Naive thymus-derived CD8-positive, alpha-beta T cell (primary cell): ENCODE results near the gene NOP14. TPM values are rescaled to one million over a fixed set of nuclear protein-coding genes. Genes with fewer than 3 reads are reported as not detected.
A peak's percentile ranks its signal among the peaks of the same experiment; 100 is the strongest.
"Not testable (repeated sequence)": the region's sequence is repeated elsewhere in the genome, so short reads cannot be mapped to it uniquely, and the experiment has no call there.

Source experiments
- ATAC-seq, 2 donors: fragments of 150-1000 bp; cut with Tn5 transposase in 1 of 2; sonication (Bioruptor Pico), chemical (Tn5 transposase) in 1 of 2; 1 replicate in 1 of 2; 2 replicates in 1 of 2; pipeline ENCODE4 v1.10.0; 2021; ENCODE audit warnings: mild to moderate bottlenecking in 2 of 2, moderate library complexity in 2 of 2
- POLR2A ChIA-PET: fragments of 350-600 bp; sonication (Branson Sonifier 250); formaldehyde crosslinking; loops from one replicate; lab custom pipeline; 2021; ENCODE audit warnings: antibody characterized with exemption; lab: Charles Lee
- DNase-seq, 10 donors: peaks; one replicate each; pipeline versions ENCODE4 v3.0.0 to v3.0.0-alpha.2; 2020 to 2022
- H3K27ac Mint-ChIP-seq, 10 donors: one replicate each; pipeline ENCODE4 v1.8.0; 2020 to 2022; ENCODE audit warnings: mild to moderate bottlenecking in 10 of 10, mixed read lengths in 10 of 10, moderate library complexity in 4 of 10, inconsistent platforms in 1 of 10
- H3K27me3 Mint-ChIP-seq, 5 donors: one replicate each; pipeline ENCODE4 v1.8.0; 2021 to 2022; ENCODE audit warnings: mixed read lengths in 5 of 5
- H3K36me3 Mint-ChIP-seq, 3 donors: one replicate each; pipeline ENCODE4 v1.8.0; 2020 to 2022; ENCODE audit warnings: mixed read lengths in 3 of 3, mild to moderate bottlenecking in 2 of 3, inconsistent platforms in 1 of 3
- H3K4me1 Mint-ChIP-seq, 4 donors: one replicate each; pipeline ENCODE4 v1.8.0; 2021 to 2022; ENCODE audit warnings: mixed read lengths in 4 of 4
- H3K4me3 Mint-ChIP-seq, 10 donors: one replicate each; pipeline ENCODE4 v1.8.0; 2020 to 2022; ENCODE audit warnings: mild to moderate bottlenecking in 10 of 10, mixed read lengths in 10 of 10, moderate library complexity in 6 of 10, inconsistent platforms in 1 of 10
- H3K9me3 Mint-ChIP-seq, 9 donors: one replicate each; pipeline ENCODE4 v1.8.0; 2020 to 2022; ENCODE audit warnings: mixed read lengths in 9 of 9, mild to moderate bottlenecking in 3 of 9, inconsistent platforms in 1 of 9, moderate library complexity in 1 of 9
- polyA plus RNA-seq, 3 donors: library from polyadenylated mRNA; unstranded; fragments of 300-500 nt; fragmentation: Illumina TruSeq; gene quantifications; one replicate each; pipeline ENCODE4 v1.2.3, GENCODE V29; 2021
- total RNA-seq, 8 experiments: library from RNA in 2 of 8; stranded (reverse) in 2 of 8; gene quantifications; one replicate each; pipeline ENCODE4 v1.2.3 and lab custom pipeline; 2021 to 2026

The NOP14 gene
- total and polyA plus RNA-seq, 5 experiments from 2014 or later = 10.8 to 47.8 (median 31.8) TPM

GRCh38 chr4:2945619-2946604 lies 17.3 kb downstream of the NOP14 start:
- POLR2A ChIA-PET = interaction anchor here (0.6 to 1.4 kb wide), 2 partner anchors 16 to 180 kb away, joined by 3 to 6 read pairs; no protein-coding TSS in a partner anchor
- H3K9me3 Mint-ChIP-seq, H3K4me3 Mint-ChIP-seq, H3K27me3 Mint-ChIP-seq, ATAC-seq: not testable (repeated sequence)
- Mint-ChIP-seq H3K36me3 (peaks cover 0 to 94% (median 7%) of the 10 kb centered on the region in 3 donors), H3K27ac (peak overlapping the region in 1 of 10 donors; percentile 35), H3K4me1 (peaks cover 0 to 15% (median 3%) of the 10 kb centered on the region in 4 donors)
- peak in 1 of 10 donors; percentile 44 for DNase-seq

- ATAC-seq (no peak), DNase-seq (peak in 1 of 10 donors; percentile 19)
- no peaks in the 10 kb centered on the region for H3K27me3 Mint-ChIP-seq
- POLR2A ChIA-PET = interaction anchor here (0.6 to 1.3 kb wide), 2 partner anchors 9 to 179 kb away, joined by 3 to 4 read pairs; no protein-coding TSS in a partner anchor
- H3K27ac Mint-ChIP-seq = peak overlapping the region in 3 of 10 donors; percentile 9 to 20 (median 15)
- H3K36me3 Mint-ChIP-seq = peaks cover 0 to 92% (median 3%) of the 10 kb centered on the region in 3 donors
- H3K4me1 Mint-ChIP-seq = peaks cover 0 to 12% (median 2%) of the 10 kb centered on the region in 4 donors
- H3K4me3 Mint-ChIP-seq = no peak overlapping the region
- H3K9me3 Mint-ChIP-seq = no peaks in the 10 kb centered on the region
These were observed 18.4 kb downstream of the NOP14 start for GRCh38 chr4:2944586-2945526.

GRCh38 chr4:2944091-2944482 lies 19.1 kb downstream of the NOP14 start:
- POLR2A ChIA-PET = interaction anchor here (1.3 kb wide), 1 partner anchor 9 kb away, joined by 4 read pairs; no protein-coding TSS in a partner anchor
- Mint-ChIP-seq H3K36me3 (peaks cover 0 to 90% (median 3%) of the 10 kb centered on the region in 3 donors), H3K4me1 (peaks cover 0 to 10% (median 2%) of the 10 kb centered on the region in 4 donors), H3K27me3 (no peaks in the 10 kb centered on the region), H3K4me3 (no peak overlapping the region), H3K9me3 (no peaks in the 10 kb centered on the region), H3K27ac (peak overlapping the region in 5 of 10 donors; percentile 53 to 75 (median 63))
- ATAC-seq (no peak), DNase-seq (no peak)

- no peak for ATAC-seq
- peaks cover 0 to 90% (median 3%) of the 10 kb centered on the region in 3 donors for H3K36me3 Mint-ChIP-seq
- POLR2A ChIA-PET = no interaction called here
These were observed 19.7 kb downstream of the NOP14 start for GRCh38 chr4:2943364-2944090.

GRCh38 chr4:2942532-2943363 lies 20.5 kb downstream of the NOP14 start:
- H3K4me3 Mint-ChIP-seq = peak overlapping the region in 1 of 10 donors; percentile 42
- H3K9me3 Mint-ChIP-seq = no peaks in the 10 kb centered on the region
- no peak for DNase-seq
- POLR2A ChIA-PET = no interaction called here
- peak overlapping the region in 8 of 10 donors; percentile 8 to 90 (median 65) for H3K27ac Mint-ChIP-seq
- H3K4me1 Mint-ChIP-seq = peaks cover 0 to 14% (median 4%) of the 10 kb centered on the region in 4 donors
- peaks cover 0 to 91% (median 4%) of the 10 kb centered on the region in 3 donors for H3K36me3 Mint-ChIP-seq
- H3K27me3 Mint-ChIP-seq = no peaks in the 10 kb centered on the region
- ATAC-seq = peak in 1 of 2 donors; percentile 17

More at GRCh38 chr4:2943364-2944090, 19.7 kb downstream of the NOP14 start:
- Mint-ChIP-seq H3K4me3 (no peak overlapping the region), H3K4me1 (peaks cover 0 to 14% (median 3%) of the 10 kb centered on the region in 4 donors), H3K9me3 (no peaks in the 10 kb centered on the region), H3K27me3 (no peaks in the 10 kb centered on the region), H3K27ac (peak overlapping the region in 4 of 10 donors; percentile 20 to 63 (median 49))
- DNase-seq = no peak

- peak overlapping the region in 1 of 10 donors; percentile 42 for H3K4me3 Mint-ChIP-seq
- POLR2A ChIA-PET = no interaction called here
- H3K27me3 Mint-ChIP-seq = no peaks in the 10 kb centered on the region
- no peaks in the 10 kb centered on the region for H3K9me3 Mint-ChIP-seq
- H3K4me1 Mint-ChIP-seq = peaks cover 2 to 17% (median 7%) of the 10 kb centered on the region in 4 donors
- DNase-seq (no peak), ATAC-seq (peak in 1 of 2 donors; percentile 19)
- peaks cover 0 to 86% (median 4%) of the 10 kb centered on the region in 3 donors for H3K36me3 Mint-ChIP-seq
- H3K27ac Mint-ChIP-seq = peak overlapping the region in 5 of 10 donors; percentile 11 to 90 (median 68)
These were observed 21.1 kb downstream of the NOP14 start for GRCh38 chr4:2942037-2942531.

GRCh38 chr4:2941138-2942036 lies 21.8 kb downstream of the NOP14 start:
- Mint-ChIP-seq H3K27ac (peak overlapping the region in 5 of 10 donors; percentile 44 to 79 (median 57)), H3K4me3 (no peak overlapping the region), H3K36me3 (peaks cover 0 to 79% (median 4%) of the 10 kb centered on the region in 3 donors), H3K9me3 (no peaks in the 10 kb centered on the region), H3K27me3 (no peaks in the 10 kb centered on the region), H3K4me1 (peaks cover 9 to 21% (median 12%) of the 10 kb centered on the region in 4 donors)
- POLR2A ChIA-PET = no interaction called here
- no peak for ATAC-seq
- DNase-seq = no peak

GRCh38 chr4:2940267-2941137 lies 22.7 kb downstream of the NOP14 start:
- Mint-ChIP-seq H3K4me3 (no peak overlapping the region), H3K4me1 (peaks cover 10 to 24% (median 18%) of the 10 kb centered on the region in 4 donors), H3K27ac (peak overlapping the region in 6 of 10 donors; percentile 3 to 79 (median 60)), H3K36me3 (peaks cover 0 to 72% (median 2%) of the 10 kb centered on the region in 3 donors), H3K27me3 (no peaks in the 10 kb centered on the region), H3K9me3 (no peaks in the 10 kb centered on the region)
- peak in 1 of 10 donors; percentile 58 for DNase-seq
- no peak for ATAC-seq
- POLR2A ChIA-PET = no interaction called here
